Inflammatory macrophage treated with lipopolysaccharide for 4 hours (primary cell): ENCODE results near the gene FANCG.

Experiments used
- DNase-seq: peaks from one replicate; pipeline ENCODE4 v3.0.0-alpha.2; 2020

Gene FANCG

GRCh38 chr9:35102769-35103659, 23.3 kb upstream of the FANCG start, which contains the start of gene STOML2:
TSS of gene STOML2 (minus strand) at chr9:35103131. CDS start at chr9:35103094, 37 bp downstream.
- DNase-seq = peak; percentile 94

GRCh38 chr9:35102465-35102768, 22.7 kb upstream of the FANCG start:
- no peak for DNase-seq

- DNase-seq = no peak
These were observed 17.8 kb upstream of the FANCG start for GRCh38 chr9:35097573-35097972.

GRCh38 chr9:35096035-35096849, 16.5 kb upstream of the FANCG start, which contains the start of gene PIGO:
TSS of gene PIGO (minus strand) at chr9:35096591. CDS start at chr9:35095565, 1,026 bp downstream.
- DNase-seq = peak; percentile 84

DNA sequence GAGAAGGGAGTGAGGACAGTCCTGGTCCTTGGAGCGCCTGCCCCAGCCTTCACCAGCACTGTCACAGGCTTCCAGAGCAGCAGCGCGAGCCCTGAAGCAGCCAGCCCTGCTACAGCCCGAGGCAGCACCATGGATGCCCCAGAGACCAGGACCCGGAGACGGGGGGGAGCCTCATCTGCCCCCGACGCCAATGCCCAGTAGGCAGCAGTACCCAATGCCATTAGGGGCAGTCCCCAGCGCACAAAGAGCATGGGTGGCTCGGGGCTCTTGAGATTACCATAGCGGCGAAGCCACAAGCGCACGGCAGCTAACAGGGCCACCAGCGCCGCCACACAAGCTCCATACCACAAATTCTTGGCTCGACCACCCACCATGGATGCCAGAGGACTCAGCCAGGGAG, 11.8 kb upstream of the FANCG start:
- no peak for DNase-seq

DNA sequence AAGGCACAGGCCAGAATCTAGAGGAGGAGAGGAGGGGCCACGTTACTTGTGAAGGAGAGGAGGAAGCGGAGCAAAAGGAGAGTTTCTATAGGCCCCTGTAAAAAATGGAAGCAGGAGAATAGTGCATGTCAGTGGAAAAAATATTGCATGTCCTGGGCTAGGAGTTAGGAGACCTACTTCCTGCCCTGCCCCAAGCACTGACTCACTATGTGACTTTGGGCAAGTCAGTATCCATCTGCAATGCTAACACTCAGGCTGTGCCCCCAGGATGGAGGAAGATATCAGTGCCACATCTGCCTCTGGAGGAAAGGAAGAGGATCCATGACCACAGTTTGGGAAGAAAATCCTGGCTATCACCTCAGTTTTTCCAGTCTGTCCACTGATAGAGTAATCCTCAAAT, 9.7 kb upstream of the FANCG start:
- no peak for DNase-seq

DNA sequence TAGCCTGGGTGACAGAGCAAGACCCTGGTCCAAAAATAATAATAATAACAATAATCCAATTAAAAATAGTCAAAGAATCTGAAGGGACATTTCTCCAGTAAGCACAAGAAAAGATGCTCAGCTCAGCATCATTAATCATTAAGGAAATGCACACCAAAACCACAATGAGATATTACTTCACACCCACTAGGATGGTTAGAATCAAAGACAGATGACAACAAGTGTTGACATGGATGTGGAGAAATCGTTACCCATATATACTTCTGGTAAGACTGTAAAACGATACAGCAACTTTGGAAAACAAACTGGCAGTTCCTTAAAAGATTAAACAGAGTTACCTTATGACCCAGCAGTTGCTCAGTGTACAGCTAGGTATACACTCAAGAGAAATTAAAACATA, 5.3 kb upstream of the FANCG start:
- peak; percentile 18 for DNase-seq

DNA sequence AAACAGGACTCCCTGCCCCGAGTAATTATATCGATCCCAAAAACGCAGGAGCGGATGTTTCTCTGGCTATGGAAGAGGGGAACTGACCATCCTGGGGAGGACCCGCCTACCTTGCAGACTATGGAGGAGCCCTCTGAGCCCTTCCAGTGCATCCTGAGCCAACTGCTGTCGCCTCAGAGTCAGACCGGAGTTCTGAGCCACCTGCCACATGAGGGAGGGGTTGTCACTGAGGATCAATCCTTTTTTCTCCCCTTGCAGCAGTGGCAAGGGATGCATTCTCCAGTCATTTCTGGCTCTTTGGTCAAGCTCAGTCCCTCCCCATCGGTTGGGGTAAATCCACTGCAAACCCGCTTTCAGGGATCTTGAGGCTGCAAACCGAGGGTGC, 709 bp downstream of the FANCG start:
- no peak for DNase-seq

GRCh38 chr9:35078066-35078465, 1.7 kb downstream of the FANCG start:
- DNase-seq = no peak

- DNase-seq = no peak
These were observed 2.9 kb downstream of the FANCG start for GRCh38 chr9:35076848-35077247.

DNA sequence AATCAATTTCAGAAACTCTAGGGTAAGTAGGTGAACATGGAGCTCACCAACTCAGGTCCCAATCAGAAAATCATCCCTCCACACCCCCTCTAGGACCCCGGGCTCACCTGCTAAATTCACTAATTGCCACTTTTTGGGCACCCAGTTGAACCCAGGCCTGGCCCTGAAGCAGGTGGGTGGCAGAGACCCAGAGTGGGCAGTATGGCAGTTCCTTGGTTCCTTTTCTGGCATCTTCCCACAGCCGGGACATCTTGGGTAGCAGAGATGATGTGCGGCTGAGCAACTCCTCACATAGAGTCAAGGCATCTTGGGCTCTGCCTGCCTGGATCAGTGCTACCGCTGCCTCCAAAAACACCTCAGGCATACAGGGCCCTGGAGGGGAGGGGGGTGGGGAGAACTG, 4.4 kb downstream of the FANCG start:
- DNase-seq = no peak

- DNase-seq = no peak
These were observed 5.0 kb downstream of the FANCG start for GRCh38 chr9:35074791-35075190.

DNA sequence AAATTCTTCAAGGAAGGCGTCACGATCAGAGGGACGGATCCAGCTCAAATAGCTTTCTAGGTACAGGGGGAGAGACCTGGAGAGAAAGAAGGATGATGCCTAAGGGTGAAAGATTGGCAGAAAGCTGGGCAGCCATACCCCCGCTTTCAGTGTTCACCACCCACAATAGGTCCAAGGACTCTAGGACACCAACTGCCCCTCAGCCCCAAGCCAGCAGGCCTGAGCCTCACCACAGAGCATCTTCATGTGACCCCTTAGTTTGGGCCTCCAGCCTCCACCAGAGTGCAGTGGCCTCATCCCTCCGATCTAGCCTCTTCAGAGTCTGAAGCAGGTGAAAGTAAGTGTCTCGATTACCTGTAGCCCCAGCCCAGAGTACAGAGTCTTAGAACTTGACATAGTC, 5.6 kb downstream of the FANCG start:
- DNase-seq = no peak

- no peak for DNase-seq
These were observed 6.5 kb downstream of the FANCG start for GRCh38 chr9:35073279-35073612.

DNA sequence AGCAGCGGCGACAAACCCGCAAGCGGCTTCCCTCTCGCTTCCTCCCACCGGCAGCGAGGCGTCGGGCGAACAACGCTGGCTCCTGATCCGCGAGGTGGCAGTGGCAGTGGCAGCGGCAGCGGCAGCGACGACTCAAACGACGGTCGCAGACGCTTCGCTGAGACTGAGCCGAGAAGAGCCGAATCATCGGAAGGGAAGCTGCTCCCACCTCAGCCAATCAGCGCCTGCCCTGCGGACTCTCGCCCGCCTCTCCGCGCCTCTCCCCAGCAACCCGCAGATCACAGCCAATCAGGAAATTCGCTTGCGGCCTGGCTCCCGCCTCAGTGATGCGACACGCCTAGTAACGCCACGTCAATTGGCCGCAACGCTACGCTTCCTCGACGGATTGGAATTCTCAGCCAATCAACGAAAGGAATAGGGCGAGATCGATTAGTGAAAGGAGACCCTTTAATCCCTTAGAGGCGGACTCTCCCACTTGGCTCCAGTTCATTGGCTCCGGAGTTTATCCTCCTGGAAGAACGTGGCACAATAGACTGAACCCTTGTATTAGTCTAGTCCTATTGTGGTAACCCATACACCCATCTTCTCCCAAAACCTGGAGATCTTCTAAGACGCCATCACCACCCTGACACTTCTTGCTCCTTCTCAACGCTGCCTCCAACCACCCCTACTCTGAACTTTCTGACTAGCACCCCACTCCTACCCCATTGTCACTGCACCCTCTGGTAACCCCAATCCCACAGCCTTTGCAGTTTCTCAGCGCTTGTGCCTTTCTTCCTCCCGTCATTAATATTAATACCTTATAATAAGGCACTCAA, 7.1 kb downstream of the FANCG start, which contains the start of gene VCP:
Gene VCP (minus strand): TSS at position 165 of the 818 bp plus-strand sequence. CDS start 272 bp downstream, outside the sequence.
- peak; percentile 99 for DNase-seq

DNA sequence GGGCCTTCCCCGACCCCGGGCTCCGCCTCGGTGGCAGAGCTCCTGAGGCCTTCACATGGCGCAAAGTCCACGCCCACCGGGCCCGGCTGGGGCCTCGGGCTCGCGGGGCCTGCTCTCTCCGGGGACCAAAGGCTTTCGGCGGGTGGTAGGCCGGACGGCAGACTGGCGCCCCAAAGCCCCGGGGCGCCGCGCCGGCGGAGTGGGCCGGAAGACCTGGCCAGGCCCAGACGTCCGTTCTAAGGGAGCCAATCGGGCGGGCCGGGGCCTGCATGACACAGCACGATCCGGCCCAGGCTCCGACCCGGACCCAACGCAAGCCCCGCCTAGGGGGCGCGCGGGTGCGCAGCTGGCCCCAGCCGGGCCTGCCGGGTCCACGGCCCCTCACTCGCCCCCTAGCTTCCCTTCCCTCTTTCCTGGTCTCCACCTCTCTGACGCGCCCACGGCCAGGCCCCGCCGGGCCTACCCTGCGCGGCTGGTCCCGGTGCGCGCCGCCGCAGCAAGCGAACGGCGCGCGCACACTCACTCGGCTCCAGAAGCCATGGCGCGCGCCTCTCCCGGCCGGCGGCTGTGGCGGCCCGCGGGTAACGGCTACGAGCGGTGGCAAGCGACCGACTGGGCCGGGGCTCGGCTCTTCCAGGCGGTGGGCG, 7.8 kb downstream of the FANCG start:
- peak; percentile 76 for DNase-seq

DNA sequence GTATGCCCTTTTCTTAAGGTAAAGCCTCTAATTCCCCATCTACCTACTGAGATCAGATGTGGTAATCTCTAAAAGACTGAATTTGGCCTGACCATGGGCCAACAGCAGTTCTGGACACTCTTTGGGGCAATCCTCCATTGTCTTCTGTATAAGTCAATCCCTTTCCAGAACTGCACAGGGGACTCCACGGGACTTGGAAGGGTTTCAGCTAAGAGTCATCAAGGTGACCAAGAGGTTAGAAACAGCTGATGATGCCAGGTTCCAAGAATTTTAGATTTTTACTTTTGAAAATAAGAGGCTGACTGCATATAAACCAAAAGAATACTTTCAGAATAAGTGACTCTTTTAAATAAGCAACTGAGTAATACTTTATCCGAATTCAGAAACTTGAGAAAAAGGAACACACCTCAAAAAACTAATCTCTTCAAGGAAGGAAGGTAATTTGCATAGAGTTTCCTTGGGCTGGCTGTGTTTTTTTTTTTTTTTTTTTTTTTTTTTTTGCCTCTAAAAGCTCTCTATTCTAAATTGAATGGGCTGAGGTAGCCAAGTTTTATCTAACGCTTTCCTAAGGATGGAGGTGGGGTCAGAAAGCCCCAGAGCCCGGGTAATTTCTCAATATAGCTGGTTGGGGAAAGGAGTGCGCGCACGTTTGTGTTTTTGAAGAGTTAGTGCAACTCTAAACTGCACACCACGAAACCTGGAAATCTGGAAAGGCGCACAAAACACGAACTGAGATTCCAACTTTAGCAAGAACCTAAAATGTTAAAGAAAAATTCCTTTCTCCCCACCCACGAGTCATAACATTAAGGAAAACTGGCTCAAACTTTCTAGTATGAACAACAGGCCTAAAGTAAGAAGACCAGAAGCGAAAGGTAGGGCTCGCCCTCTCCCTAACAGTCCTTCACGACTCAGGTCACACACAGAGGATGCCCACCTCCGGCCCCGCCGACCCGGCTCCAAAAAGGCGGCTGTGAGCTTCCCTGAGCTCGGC, 8.6 kb downstream of the FANCG start:
- peak; percentile 6 for DNase-seq

- DNase-seq = no peak
These were observed 10.7 kb downstream of the FANCG start for GRCh38 chr9:35069020-35069419.

DNA sequence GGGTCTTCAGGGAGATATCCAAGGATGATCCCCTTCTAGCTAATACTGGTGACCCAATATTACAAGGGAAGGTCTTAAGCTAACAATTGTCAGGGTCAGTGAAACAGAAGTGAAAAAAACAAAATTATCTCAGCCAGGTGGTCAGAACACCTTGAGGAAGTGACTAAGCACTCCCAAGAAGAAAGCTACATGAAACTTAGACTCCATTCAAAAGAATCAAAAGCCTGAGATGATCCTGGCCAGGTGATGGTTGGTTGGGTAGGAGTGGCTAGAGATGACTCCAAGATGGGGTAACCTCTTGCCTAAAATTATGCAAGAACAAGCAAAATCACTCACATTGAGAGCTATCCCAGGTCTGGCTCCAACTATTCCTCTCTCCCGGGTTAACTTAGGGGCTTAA, 12.7 kb downstream of the FANCG start:
- DNase-seq = no peak

DNA sequence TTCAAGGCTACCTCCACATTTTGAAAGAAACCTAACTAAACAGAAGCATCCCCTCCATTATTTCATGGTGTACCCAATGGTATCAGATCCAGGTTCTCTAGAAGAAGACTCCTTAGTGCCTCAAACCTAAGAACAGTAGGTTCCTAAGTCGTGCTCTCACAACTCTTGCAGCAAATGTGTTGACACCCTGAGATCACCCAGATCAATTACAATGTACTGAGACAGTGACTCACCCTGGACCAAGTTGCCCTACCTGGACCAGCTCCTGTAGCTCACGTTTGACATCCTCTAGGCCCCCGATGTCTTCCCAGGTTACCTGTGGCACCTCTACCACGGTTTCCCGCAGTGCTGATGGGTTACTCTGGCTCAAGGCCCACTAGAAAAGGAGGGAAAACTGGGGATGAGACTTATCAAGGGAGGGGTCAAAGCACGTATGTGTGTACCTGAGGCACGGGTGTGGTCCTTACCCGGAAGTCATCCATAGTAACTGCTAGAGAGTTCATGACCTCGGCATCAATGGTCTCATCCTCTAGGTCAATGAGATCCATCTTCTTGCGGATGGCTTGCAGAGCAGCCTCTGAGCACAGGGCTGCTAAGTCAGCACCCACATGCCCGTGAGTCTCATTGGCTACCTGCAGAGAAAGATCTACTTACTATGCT, 19.1 kb downstream of the FANCG start:
- no peak for DNase-seq

GRCh38 chr9:35059438-35059837, 20.3 kb downstream of the FANCG start:
- DNase-seq = no peak
